Measurements from ENCODE around the gene TUBG1. TPM values are rescaled to one million over a fixed set of nuclear protein-coding genes. Genes with fewer than 3 reads are reported as not detected.
"Not testable (repeated sequence)": the region's sequence is repeated elsewhere in the genome, so short reads cannot be mapped to it uniquely, and the experiment has no call there.

Gene TUBG1
- total and polyA plus RNA-seq, 5 donors from 2014 or later, result 7.2 to 13.5 (median 8.8) TPM

DNA sequence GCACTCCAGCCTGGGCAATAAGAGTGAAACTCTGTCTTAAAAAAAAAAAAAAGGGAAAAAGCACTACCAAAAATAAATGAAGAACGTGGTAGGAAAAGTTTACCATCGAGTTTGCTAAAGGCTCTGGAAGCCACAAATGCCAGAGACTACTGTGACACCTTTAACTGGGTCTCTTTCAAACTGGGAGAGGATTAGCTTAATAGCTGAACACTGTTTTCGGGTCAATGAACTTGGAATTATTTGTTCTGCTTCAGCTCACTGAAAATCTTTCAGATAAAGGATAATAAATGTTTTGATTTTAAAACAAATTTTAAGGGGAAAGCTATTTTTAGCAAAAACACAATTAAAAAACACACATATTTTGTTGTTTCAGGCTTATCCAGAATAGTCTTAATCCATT lies 1.7 kb upstream of the TUBG1 start:
- Histone ChIP-seq H3K27ac (ENCODE audit: insufficient read depth, low read length, poor library complexity, severe bottlenecking) (peak overlapping the region; percentile 91), H3K9me3 (ENCODE audit: control insufficient read depth in 2 of 2, low read length in 2 of 2) (no peaks in the 10 kb centered on the region), H3K4me1 (ENCODE audit: control insufficient read depth, insufficient read depth, low read length, poor library complexity, severe bottlenecking) (peaks cover 60% of the 10 kb centered on the region), H3K36me3 (ENCODE audit: control insufficient read depth, insufficient read depth, low read length) (peaks cover 9% of the 10 kb centered on the region), H3K27me3 (ENCODE audit: control insufficient read depth, insufficient read depth, low read length) (no peaks in the 10 kb centered on the region), H3K4me3 (ENCODE audit: low read depth, low read length) (peak overlapping the region; percentile 98)
- Mint-ChIP-seq H3K27me3 (peaks cover 7% of the 10 kb centered on the region), H3K36me3 (peaks cover 30% of the 10 kb centered on the region), H3K4me3 (peak overlapping the region; percentile 100), H3K27ac (peak overlapping the region in 2 of 3 donors; percentile 38 to 97), H3K4me1 (peaks cover 20 to 67% (median 48%) of the 10 kb centered on the region in 4 donors), H3K9me3 (no peaks in the 10 kb centered on the region)
- DNase-seq (no peak), ATAC-seq (ENCODE audit: low read depth in 2 of 2) (no peak)

DNA sequence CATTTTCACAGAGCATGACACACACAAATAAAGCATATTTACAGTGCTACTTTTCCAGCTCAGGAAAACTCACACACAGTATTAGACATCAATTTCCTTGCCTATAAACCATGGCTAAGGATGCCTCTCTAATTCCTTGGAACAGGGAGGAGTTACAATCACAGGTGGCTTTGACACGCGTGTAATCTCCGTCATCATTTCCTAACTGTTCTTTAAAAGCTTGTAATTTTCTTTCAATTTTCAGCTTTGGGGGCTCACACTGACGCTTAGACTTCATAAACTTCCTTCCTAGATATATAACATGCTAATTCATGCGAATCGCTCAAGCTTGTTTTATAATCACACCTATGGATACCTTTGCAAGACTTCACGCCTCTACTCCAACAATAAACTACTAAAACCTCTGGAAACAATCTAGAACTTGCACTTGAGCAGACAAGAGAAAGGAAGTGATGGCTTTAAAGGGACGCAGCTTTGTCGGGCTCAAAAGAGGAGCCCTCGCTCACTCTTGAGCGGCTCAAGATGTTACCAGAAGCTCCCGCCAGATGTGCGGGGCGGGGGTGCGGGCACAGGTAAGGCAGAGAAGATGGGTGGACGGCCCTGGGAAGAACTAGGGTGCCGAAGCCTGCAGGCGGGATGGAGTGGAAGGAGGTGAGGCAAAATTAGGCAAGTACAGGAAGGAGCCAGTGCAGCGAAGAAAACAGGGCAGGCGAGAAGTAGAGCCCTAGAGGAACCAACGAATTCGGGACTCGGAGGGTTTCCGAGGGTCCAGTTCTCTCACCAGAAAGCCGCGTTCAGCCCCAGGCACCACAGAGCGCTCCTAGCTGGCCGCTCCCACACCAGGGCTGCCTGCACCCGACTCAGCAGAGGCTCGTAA lies 940 bp upstream of the TUBG1 start:
- Histone ChIP-seq H3K36me3 (ENCODE audit: control insufficient read depth, insufficient read depth, low read length) (peaks cover 4% of the 10 kb centered on the region), H3K27ac (ENCODE audit: insufficient read depth, low read length, poor library complexity, severe bottlenecking) (peak overlapping the region; percentile 91), H3K27me3 (ENCODE audit: control insufficient read depth, insufficient read depth, low read length) (no peaks in the 10 kb centered on the region), H3K9me3 (ENCODE audit: control insufficient read depth in 2 of 2, low read length in 2 of 2) (no peaks in the 10 kb centered on the region), H3K4me1 (ENCODE audit: control insufficient read depth, insufficient read depth, low read length, poor library complexity, severe bottlenecking) (peaks cover 55% of the 10 kb centered on the region), H3K4me3 (ENCODE audit: low read depth, low read length) (peak overlapping the region; percentile 98)
- H3K27ac Mint-ChIP-seq, result peak overlapping the region; percentile 97 to 100 (median 100)
- peaks cover 13 to 60% (median 41%) of the 10 kb centered on the region in 4 donors for H3K4me1 Mint-ChIP-seq
- peaks cover 7% of the 10 kb centered on the region for H3K27me3 Mint-ChIP-seq
- DNase-seq (peak in 2 of 3 donors; percentile 36 to 63), ATAC-seq (ENCODE audit: low read depth in 2 of 2) (peak; percentile 47 to 58)
- no peaks in the 10 kb centered on the region for H3K9me3 Mint-ChIP-seq
- H3K36me3 Mint-ChIP-seq, result peaks cover 26% of the 10 kb centered on the region
- H3K4me3 Mint-ChIP-seq, result peak overlapping the region; percentile 100

DNA sequence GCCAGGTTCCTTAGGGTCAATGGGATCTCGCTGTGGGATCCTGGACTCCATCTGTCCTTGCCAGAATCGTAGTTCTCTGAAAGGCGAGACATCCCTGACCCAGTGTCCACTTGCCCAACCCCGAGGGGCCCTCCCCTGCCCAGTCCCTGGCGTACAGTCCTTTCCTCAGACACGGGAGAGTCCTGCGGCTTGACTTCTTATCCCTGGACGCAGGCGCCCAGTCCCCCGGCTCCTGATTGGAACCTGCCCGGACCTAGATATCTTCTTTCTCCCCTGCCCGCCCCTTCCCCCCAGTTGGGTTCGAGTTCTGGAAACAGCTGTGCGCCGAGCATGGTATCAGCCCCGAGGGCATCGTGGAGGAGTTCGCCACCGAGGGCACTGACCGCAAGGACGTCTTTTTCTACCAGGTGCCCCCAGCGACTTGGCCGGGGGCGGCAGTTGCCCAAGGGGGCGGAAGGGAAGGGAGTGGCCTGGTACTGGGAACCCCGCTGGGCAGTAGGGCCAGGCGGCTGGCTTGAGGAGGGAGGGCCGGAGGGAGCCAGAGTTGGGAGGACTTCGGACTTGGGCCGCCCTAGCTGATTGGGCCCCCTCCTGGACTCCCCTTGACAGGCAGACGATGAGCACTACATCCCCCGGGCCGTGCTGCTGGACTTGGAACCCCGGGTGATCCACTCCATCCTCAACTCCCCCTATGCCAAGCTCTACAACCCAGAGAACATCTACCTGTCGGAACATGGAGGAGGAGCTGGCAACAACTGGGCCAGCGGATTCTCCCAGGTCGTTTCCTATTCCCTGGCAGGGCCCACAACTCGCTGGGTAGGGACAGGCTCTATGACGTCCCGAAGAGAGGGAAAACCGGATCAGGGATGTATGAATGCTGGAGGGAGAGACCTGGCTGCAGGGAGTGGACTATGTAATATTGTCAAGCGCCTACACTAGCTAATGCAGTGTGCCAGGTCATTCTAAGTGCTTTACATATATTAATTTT lies 625 bp downstream of the TUBG1 start:
- Histone ChIP-seq H3K4me3 (ENCODE audit: low read depth, low read length) (peak overlapping the region; percentile 88), H3K4me1 (ENCODE audit: control insufficient read depth, insufficient read depth, low read length, poor library complexity, severe bottlenecking) (peaks cover 44% of the 10 kb centered on the region), H3K27ac (ENCODE audit: insufficient read depth, low read length, poor library complexity, severe bottlenecking) (peak overlapping the region; percentile 76), H3K36me3 (ENCODE audit: control insufficient read depth, insufficient read depth, low read length) (peaks cover 11% of the 10 kb centered on the region)
- Mint-ChIP-seq H3K4me1 (peaks cover 5 to 45% (median 29%) of the 10 kb centered on the region in 4 donors), H3K36me3 (peaks cover 27% of the 10 kb centered on the region), H3K27ac (peak overlapping the region; percentile 97 to 100 (median 100)), H3K4me3 (peak overlapping the region; percentile 100)
- not testable (repeated sequence) for H3K9me3 Mint-ChIP-seq; H3K27me3 Mint-ChIP-seq; ATAC-seq (ENCODE audit: low read depth in 2 of 2); H3K27me3 ChIP-seq (ENCODE audit: control insufficient read depth, insufficient read depth, low read length); H3K9me3 ChIP-seq (ENCODE audit: control insufficient read depth in 2 of 2, low read length in 2 of 2); DNase-seq

DNA sequence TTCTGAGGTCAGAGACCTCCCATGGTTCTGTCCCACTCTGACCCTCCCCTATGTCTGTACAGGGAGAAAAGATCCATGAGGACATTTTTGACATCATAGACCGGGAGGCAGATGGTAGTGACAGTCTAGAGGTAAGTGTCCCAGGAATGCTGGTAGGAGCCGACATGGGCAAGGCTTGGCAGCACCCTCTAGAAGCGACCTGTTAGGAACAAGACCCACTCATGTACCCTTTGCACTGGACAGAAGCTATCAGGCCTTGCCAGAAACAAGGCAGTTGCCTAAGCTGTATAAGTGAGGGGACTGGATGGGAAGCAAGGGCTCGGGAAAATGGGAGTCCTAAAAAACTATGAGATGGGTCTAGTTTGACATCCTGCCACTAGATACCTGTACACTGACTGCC lies 2.5 kb downstream of the TUBG1 start:
- Mint-ChIP-seq H3K27me3 (peaks cover 7% of the 10 kb centered on the region), H3K9me3 (no peaks in the 10 kb centered on the region), H3K36me3 (peaks cover 21% of the 10 kb centered on the region), H3K27ac (no peak overlapping the region), H3K4me3 (peak overlapping the region in 2 of 4 donors; percentile 49 to 70), H3K4me1 (peaks cover 5 to 26% (median 14%) of the 10 kb centered on the region in 4 donors)
- Histone ChIP-seq H3K4me1 (ENCODE audit: control insufficient read depth, insufficient read depth, low read length, poor library complexity, severe bottlenecking) (peaks cover 27% of the 10 kb centered on the region), H3K36me3 (ENCODE audit: control insufficient read depth, insufficient read depth, low read length) (peaks cover 16% of the 10 kb centered on the region), H3K27me3 (ENCODE audit: control insufficient read depth, insufficient read depth, low read length) (no peaks in the 10 kb centered on the region), H3K27ac (ENCODE audit: insufficient read depth, low read length, poor library complexity, severe bottlenecking) (no peak overlapping the region), H3K9me3 (ENCODE audit: control insufficient read depth in 2 of 2, low read length in 2 of 2) (no peaks in the 10 kb centered on the region), H3K4me3 (ENCODE audit: low read depth, low read length) (no peak overlapping the region)
- ATAC-seq (ENCODE audit: low read depth in 2 of 2), result no peak
- no peak for DNase-seq

GRCh38 chr17:42613699-42614295 lies 4.3 kb downstream of the TUBG1 start:
- Histone ChIP-seq H3K4me1 (ENCODE audit: control insufficient read depth, insufficient read depth, low read length, poor library complexity, severe bottlenecking) (peaks cover 9% of the 10 kb centered on the region), H3K27ac (ENCODE audit: insufficient read depth, low read length, poor library complexity, severe bottlenecking) (no peak overlapping the region), H3K9me3 (ENCODE audit: control insufficient read depth in 2 of 2, low read length in 2 of 2) (no peaks in the 10 kb centered on the region), H3K27me3 (ENCODE audit: control insufficient read depth, insufficient read depth, low read length) (no peaks in the 10 kb centered on the region), H3K36me3 (ENCODE audit: control insufficient read depth, insufficient read depth, low read length) (peaks cover 16% of the 10 kb centered on the region), H3K4me3 (ENCODE audit: low read depth, low read length) (no peak overlapping the region)
- peaks cover 3 to 12% (median 7%) of the 10 kb centered on the region in 4 donors for H3K4me1 Mint-ChIP-seq
- no peak for ATAC-seq (ENCODE audit: low read depth in 2 of 2)
- H3K9me3 Mint-ChIP-seq, result no peaks in the 10 kb centered on the region
- peak overlapping the region in 2 of 4 donors; percentile 56 to 81 for H3K4me3 Mint-ChIP-seq
- H3K27ac Mint-ChIP-seq, result no peak overlapping the region
- no peak for DNase-seq
- peaks cover 21% of the 10 kb centered on the region for H3K36me3 Mint-ChIP-seq
- H3K27me3 Mint-ChIP-seq, result peaks cover 7% of the 10 kb centered on the region

DNA sequence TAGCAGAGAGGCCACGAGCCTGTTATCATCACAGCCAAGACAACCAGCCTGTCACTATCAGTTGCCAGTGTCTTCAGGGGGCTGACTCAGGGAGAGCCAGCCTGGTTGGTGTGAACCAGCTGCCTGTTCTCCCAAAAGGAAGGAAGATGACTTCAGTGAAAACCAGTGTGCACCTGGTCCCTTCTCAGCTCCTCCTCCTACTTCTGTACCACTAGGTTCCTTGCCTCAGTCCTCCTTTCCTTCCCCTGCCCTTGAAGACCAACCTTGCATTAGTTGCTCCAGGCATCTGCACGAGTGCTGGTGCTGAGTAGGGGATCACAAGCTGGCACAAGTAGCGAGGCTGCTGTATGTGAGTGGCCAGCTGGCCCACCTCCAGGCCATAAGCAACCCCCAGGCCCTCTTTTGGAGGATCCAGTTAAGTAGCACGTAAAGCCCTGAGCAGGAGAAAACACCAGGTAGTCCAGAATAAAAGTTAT lies 8.5 kb downstream of the TUBG1 start:
- no peak overlapping the region for H3K4me3 ChIP-seq (ENCODE audit: low read depth, low read length)
- no peaks in the 10 kb centered on the region for H3K27me3 ChIP-seq (ENCODE audit: control insufficient read depth, insufficient read depth, low read length)
- no peak for ATAC-seq (ENCODE audit: low read depth in 2 of 2)
- H3K9me3 Mint-ChIP-seq, result no peaks in the 10 kb centered on the region
- peaks cover 14% of the 10 kb centered on the region for H3K36me3 Mint-ChIP-seq
- no peak overlapping the region for H3K27ac ChIP-seq (ENCODE audit: insufficient read depth, low read length, poor library complexity, severe bottlenecking)
- no peak for DNase-seq
- H3K4me3 Mint-ChIP-seq, result no peak overlapping the region
- H3K4me1 ChIP-seq (ENCODE audit: control insufficient read depth, insufficient read depth, low read length, poor library complexity, severe bottlenecking), result no peaks in the 10 kb centered on the region
- no peak overlapping the region for H3K27ac Mint-ChIP-seq
- peaks cover 16% of the 10 kb centered on the region for H3K36me3 ChIP-seq (ENCODE audit: control insufficient read depth, insufficient read depth, low read length)
- H3K4me1 Mint-ChIP-seq, result no peaks in the 10 kb centered on the region
- H3K27me3 Mint-ChIP-seq, result no peaks in the 10 kb centered on the region
- H3K9me3 ChIP-seq (ENCODE audit: control insufficient read depth in 2 of 2, low read length in 2 of 2), result no peaks in the 10 kb centered on the region

GRCh38 chr17:42618442-42619150 lies 9.1 kb downstream of the TUBG1 start:
- no peak for DNase-seq
- H3K4me3 Mint-ChIP-seq, result no peak overlapping the region
- H3K4me3 ChIP-seq (ENCODE audit: low read depth, low read length), result no peak overlapping the region
- no peaks in the 10 kb centered on the region for H3K27me3 Mint-ChIP-seq
- H3K27ac Mint-ChIP-seq, result no peak overlapping the region
- H3K4me1 Mint-ChIP-seq, result no peaks in the 10 kb centered on the region
- no peaks in the 10 kb centered on the region for H3K27me3 ChIP-seq (ENCODE audit: control insufficient read depth, insufficient read depth, low read length)
- peaks cover 15% of the 10 kb centered on the region for H3K36me3 ChIP-seq (ENCODE audit: control insufficient read depth, insufficient read depth, low read length)
- H3K36me3 Mint-ChIP-seq, result peaks cover 12% of the 10 kb centered on the region
- no peak overlapping the region for H3K27ac ChIP-seq (ENCODE audit: insufficient read depth, low read length, poor library complexity, severe bottlenecking)
- H3K9me3 ChIP-seq (ENCODE audit: control insufficient read depth in 2 of 2, low read length in 2 of 2), result no peaks in the 10 kb centered on the region
- no peak for ATAC-seq (ENCODE audit: low read depth in 2 of 2)
- no peaks in the 10 kb centered on the region for H3K9me3 Mint-ChIP-seq
- no peaks in the 10 kb centered on the region for H3K4me1 ChIP-seq (ENCODE audit: control insufficient read depth, insufficient read depth, low read length, poor library complexity, severe bottlenecking)

Measured in CD4-positive, CD25-positive, alpha-beta regulatory T cell (primary cell).